ENCODE results near the gene STK10.

The STK10 gene

GRCh38 chr5:171992305-171992704 lies 195.7 kb downstream of the STK10 start:
- in situ Hi-C loops (cut with MboI; ENCODE audit: low sequenced_read_pairs) = no loop called here

Data from hTERT RPE-1 (cell line).